HEK293T (cell line): ENCODE measurements around the gene EPS8L2.

Experiments
- ARNT ChIP-seq: fragments of 450-650 bp; IDR thresholded peaks from 2 replicates; pipeline ENCODE4 v1.6.1; 2017; ENCODE audit warnings: mild to moderate bottlenecking
- CTBP1 ChIP-seq: fragments of 450-650 bp; IDR thresholded peaks from 2 replicates; pipeline ENCODE4 v1.6.1; 2016; ENCODE audit warnings: borderline replicate concordance
- ELF4 ChIP-seq: fragments of 450-650 bp; IDR thresholded peaks from 2 replicates; pipeline ENCODE4 v1.6.1; 2017; ENCODE audit warnings: antibody characterized with exemption
- FOXA1 ChIP-seq: fragments of 450-650 bp; IDR thresholded peaks from 2 replicates; pipeline ENCODE4 v1.6.1; 2016; ENCODE audit warnings: mild to moderate bottlenecking
- FOXK2 ChIP-seq: fragments of 450-650 bp; IDR thresholded peaks from 2 replicates; pipeline ENCODE4 v1.6.1; 2016; ENCODE audit warnings: mild to moderate bottlenecking
- FOXM1 ChIP-seq: fragments of 450-650 bp; IDR thresholded peaks from 2 replicates; pipeline ENCODE4 v1.6.1; 2017; ENCODE audit warnings: mild to moderate bottlenecking, borderline replicate concordance
- L3MBTL2 ChIP-seq: fragments of 450-650 bp; conservative IDR thresholded peaks from 2 replicates; pipeline ENCODE4 v1.6.1; 2016; ENCODE audit warnings: mild to moderate bottlenecking
- LEF1 ChIP-seq: fragments of 450-650 bp; IDR thresholded peaks from 2 replicates; pipeline ENCODE4 v1.6.1; 2017; ENCODE audit warnings: mild to moderate bottlenecking, borderline replicate concordance
- NFRKB ChIP-seq: fragments of 450-650 bp; IDR thresholded peaks from 2 replicates; pipeline ENCODE4 v1.6.1; 2016; ENCODE audit warnings: mild to moderate bottlenecking, moderate library complexity
- SP1 ChIP-seq: fragments of 450-650 bp; IDR thresholded peaks from 2 replicates; pipeline ENCODE4 v1.6.1; 2017
- SUZ12 ChIP-seq: fragments of 450-650 bp; IDR thresholded peaks from 2 replicates; pipeline ENCODE4 v1.6.1; 2016; ENCODE audit warnings: mild to moderate bottlenecking
- ZNF384 ChIP-seq: fragments of 450-650 bp; IDR thresholded peaks from 2 replicates; pipeline ENCODE4 v1.6.1; 2016
- TF ChIP-seq, protein P1 (sequence below): fragments of 450-650 bp; IDR thresholded peaks from 2 replicates; pipeline ENCODE4 v1.6.1; 2016

DNA sequence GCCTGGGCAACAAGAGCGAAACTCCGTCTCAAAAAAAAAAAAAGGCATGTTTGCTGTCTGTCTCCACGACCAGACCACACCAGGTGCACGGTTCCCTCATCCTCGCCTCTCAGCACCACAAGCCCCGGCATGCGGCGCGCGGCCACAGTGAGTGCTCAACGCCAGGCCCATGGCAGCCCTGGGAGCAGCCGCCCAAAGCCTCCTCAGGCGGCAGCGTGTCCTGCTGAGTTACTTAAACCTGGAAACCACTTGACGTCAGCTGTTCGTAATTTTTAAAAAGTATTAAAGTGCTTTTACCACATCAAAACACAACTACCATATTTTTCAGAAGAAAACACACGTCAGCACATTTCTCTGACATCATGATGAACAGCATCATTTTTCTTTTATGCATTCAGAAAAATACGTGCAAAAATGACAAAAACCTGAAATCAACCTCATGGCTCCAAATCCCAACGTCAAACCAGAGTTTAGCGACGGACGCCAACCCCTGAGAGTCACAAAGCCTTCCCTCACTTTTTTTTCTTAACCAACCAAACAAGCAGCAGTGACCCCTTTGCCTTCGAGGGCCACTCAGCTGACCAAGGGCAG, 13.1 kb upstream of the EPS8L2 start:
- TF ChIP-seq SP1 = no peak
- no peak for TF ChIP-seq FOXK2
- TF ChIP-seq LEF1 = no peak
- TF ChIP-seq NFRKB = no peak
- no peak for TF ChIP-seq FOXA1
- TF ChIP-seq, protein P1, sequence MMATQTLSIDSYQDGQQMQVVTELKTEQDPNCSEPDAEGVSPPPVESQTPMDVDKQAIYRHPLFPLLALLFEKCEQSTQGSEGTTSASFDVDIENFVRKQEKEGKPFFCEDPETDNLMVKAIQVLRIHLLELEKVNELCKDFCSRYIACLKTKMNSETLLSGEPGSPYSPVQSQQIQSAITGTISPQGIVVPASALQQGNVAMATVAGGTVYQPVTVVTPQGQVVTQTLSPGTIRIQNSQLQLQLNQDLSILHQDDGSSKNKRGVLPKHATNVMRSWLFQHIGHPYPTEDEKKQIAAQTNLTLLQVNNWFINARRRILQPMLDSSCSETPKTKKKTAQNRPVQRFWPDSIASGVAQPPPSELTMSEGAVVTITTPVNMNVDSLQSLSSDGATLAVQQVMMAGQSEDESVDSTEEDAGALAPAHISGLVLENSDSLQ = no peak
- TF ChIP-seq CTBP1 = no peak
- TF ChIP-seq L3MBTL2 = no peak
- no peak for TF ChIP-seq ELF4
- no peak for TF ChIP-seq SUZ12
- no peak for TF ChIP-seq FOXM1
- no peak for TF ChIP-seq ZNF384
- TF ChIP-seq ARNT = no peak
